Stimulated activated CD8-positive, alpha-beta memory T cell treated with anti-CD3 and anti-CD28 coated beads, Interleukin-12 subunit alpha, Interleukin-12 subunit beta, amount 100 ng/mL, for 24 hours (primary cell): Measurements from ENCODE around the gene PLEKHG7.

Source experiments
- DNase-seq: peaks from one replicate; pipeline ENCODE4 v3.0.0-alpha.2; 2020; ENCODE audit errors: extremely low read depth

Gene PLEKHG7

GRCh38 chr12:92707926-92708325 is 5.1 kb downstream of the PLEKHG7 start:
- DNase-seq = no peak

GRCh38 chr12:92715625-92716024 is 12.8 kb downstream of the PLEKHG7 start:
- DNase-seq = no peak

GRCh38 chr12:92717202-92717601 is 14.4 kb downstream of the PLEKHG7 start:
- DNase-seq = no peak

- no peak for DNase-seq
Measured at GRCh38 chr12:92718483-92718990, 15.7 kb downstream of the PLEKHG7 start.

GRCh38 chr12:92719674-92720073 is 16.9 kb downstream of the PLEKHG7 start:
- no peak for DNase-seq

GRCh38 chr12:92721130-92721529 is 18.3 kb downstream of the PLEKHG7 start:
- DNase-seq = no peak

GRCh38 chr12:92721656-92722055 is 18.9 kb downstream of the PLEKHG7 start:
- no peak for DNase-seq

- DNase-seq = no peak
Measured at GRCh38 chr12:92722897-92723296, 20.1 kb downstream of the PLEKHG7 start.

GRCh38 chr12:92726850-92727249 is 24.1 kb downstream of the PLEKHG7 start:
- no peak for DNase-seq

- DNase-seq = no peak
Measured at GRCh38 chr12:92729773-92730305, 27.1 kb downstream of the PLEKHG7 start.

- DNase-seq = no peak
Measured at GRCh38 chr12:92730758-92731157, 28.0 kb downstream of the PLEKHG7 start.

GRCh38 chr12:92732216-92732615 is 29.4 kb downstream of the PLEKHG7 start:
- no peak for DNase-seq

GRCh38 chr12:92732716-92733115 is 29.9 kb downstream of the PLEKHG7 start:
- no peak for DNase-seq

- no peak for DNase-seq
Measured at GRCh38 chr12:92733181-92733580, 30.4 kb downstream of the PLEKHG7 start.

- no peak for DNase-seq
Measured at GRCh38 chr12:92733661-92734060, 30.9 kb downstream of the PLEKHG7 start.

- no peak for DNase-seq
Measured at GRCh38 chr12:92735131-92735721, 32.4 kb downstream of the PLEKHG7 start.

- DNase-seq = no peak
Measured at GRCh38 chr12:92736605-92737004, 33.8 kb downstream of the PLEKHG7 start.

- no peak for DNase-seq
Measured at GRCh38 chr12:92737855-92738850, 35.4 kb downstream of the PLEKHG7 start.

- DNase-seq = no peak
Measured at GRCh38 chr12:92739113-92739512, 36.3 kb downstream of the PLEKHG7 start.

- DNase-seq = no peak
Measured at GRCh38 chr12:92740411-92740810, 37.6 kb downstream of the PLEKHG7 start.

- no peak for DNase-seq
Measured at GRCh38 chr12:92743026-92743425, 40.2 kb downstream of the PLEKHG7 start.

GRCh38 chr12:92745856-92746550 is 43.2 kb downstream of the PLEKHG7 start:
- DNase-seq = no peak
